Neuronal stem cell (in vitro differentiated cells): ENCODE measurements around the gene ANG.

ENCODE experiments used
- DNase-seq: peaks from one replicate; pipeline ENCODE4 v3.0.0-alpha.2; 2013; ENCODE audit warnings: low spot score
- H2AFZ ChIP-seq: one replicate; pipeline ENCODE4 v1.6.1; 2013; ENCODE audit warnings: mild to moderate bottlenecking, low read length, inconsistent platforms
- H2AK5ac ChIP-seq: 2 replicates; pipeline ENCODE4 v1.6.1; 2013; ENCODE audit warnings: low read depth, mild to moderate bottlenecking, inconsistent platforms, low read length, moderate library complexity, mixed read lengths
- H2BK120ac ChIP-seq: 2 replicates; pipeline ENCODE4 v1.6.1; 2013; ENCODE audit warnings: low read depth, mild to moderate bottlenecking, inconsistent platforms, low read length, moderate library complexity, mixed read lengths
- H2BK12ac ChIP-seq: one replicate; pipeline ENCODE4 v1.6.1; 2013; ENCODE audit warnings: low read length, inconsistent platforms
- H2BK15ac ChIP-seq: 2 replicates; pipeline ENCODE4 v1.6.1; 2013; ENCODE audit warnings: mild to moderate bottlenecking, low read length, inconsistent platforms, mixed read lengths
- H2BK5ac ChIP-seq: one replicate; pipeline ENCODE4 v1.6.1; 2013; ENCODE audit warnings: inconsistent platforms, mild to moderate bottlenecking, low read length, moderate library complexity
- H3K14ac ChIP-seq: one replicate; pipeline ENCODE4 v1.6.1; 2013; ENCODE audit warnings: low read length, inconsistent platforms
- H3K18ac ChIP-seq: 2 replicates; pipeline ENCODE4 v1.6.1; 2013; ENCODE audit warnings: low read length, inconsistent platforms
- H3K23ac ChIP-seq: 2 replicates; pipeline ENCODE4 v1.6.1; 2013; ENCODE audit warnings: low read depth, mild to moderate bottlenecking, mixed read lengths, low read length, inconsistent platforms; ENCODE audit not compliant: poor library complexity
- H3K27ac ChIP-seq: replicated peaks from 3 replicates; pipeline ENCODE4 v1.5.1; 2013; ENCODE audit warnings: low read length, inconsistent platforms
- H3K27me3 ChIP-seq, 3 experiments: 2 replicates each; pipeline ENCODE4 v1.6.1; 2013; ENCODE audit warnings: low read length in 3 of 3, mild to moderate bottlenecking in 2 of 3, inconsistent platforms in 1 of 3, low read depth in 1 of 3, mixed read lengths in 1 of 3, moderate library complexity in 1 of 3; ENCODE audit not compliant: control insufficient read depth in 3 of 3, insufficient read depth in 3 of 3
- H3K36me3 ChIP-seq, 2 donors: replicated peaks in 1 of 2; 2 replicates each; pipeline ENCODE4 v1.6.1; 2013; ENCODE audit warnings: low read length in 2 of 2; ENCODE audit not compliant: control insufficient read depth in 2 of 2, insufficient read depth in 2 of 2
- H3K4ac ChIP-seq: 2 replicates; pipeline ENCODE4 v1.6.1; 2013; ENCODE audit warnings: inconsistent platforms, mild to moderate bottlenecking, low read length, moderate library complexity
- H3K4me1 ChIP-seq, 2 donors: 1 replicate in 1 of 2; 2 replicates in 1 of 2; pipeline ENCODE4 v1.6.1; 2013; ENCODE audit warnings: low read length in 2 of 2, low read depth in 1 of 2; ENCODE audit not compliant: control insufficient read depth in 2 of 2, insufficient read depth in 1 of 2
- H3K4me2 ChIP-seq: one replicate; pipeline ENCODE4 v1.6.1; 2013; ENCODE audit warnings: mild to moderate bottlenecking, low read length, inconsistent platforms; ENCODE audit not compliant: insufficient read depth, poor library complexity, severe bottlenecking
- H3K4me3 ChIP-seq, 2 donors: 2 replicates each; pipeline ENCODE4 v1.5.1; 2013; ENCODE audit warnings: low read length in 2 of 2, mild to moderate bottlenecking in 2 of 2, inconsistent platforms in 1 of 2, moderate library complexity in 1 of 2
- H3K79me1 ChIP-seq: one replicate; pipeline ENCODE4 v1.6.1; 2013; ENCODE audit warnings: low read depth, mild to moderate bottlenecking, inconsistent platforms, low read length, moderate library complexity
- H3K9ac ChIP-seq: one replicate; pipeline ENCODE4 v1.6.1; 2013; ENCODE audit warnings: mild to moderate bottlenecking, low read depth, low read length, inconsistent platforms; ENCODE audit not compliant: poor library complexity
- H3K9me3 ChIP-seq, 2 donors: replicated peaks in 1 of 2; 2 replicates each; pipeline versions ENCODE3 to v1.6.1; 2013; ENCODE audit warnings: low read length in 2 of 2, mild to moderate bottlenecking in 2 of 2, inconsistent platforms in 1 of 2, low read depth in 1 of 2, mixed read lengths in 1 of 2, moderate library complexity in 1 of 2; ENCODE audit not compliant: control insufficient read depth in 2 of 2, insufficient read depth in 1 of 2
- H4K8ac ChIP-seq: one replicate; pipeline ENCODE4 v1.6.1; 2013; ENCODE audit warnings: low read depth, mild to moderate bottlenecking, inconsistent platforms, low read length, moderate library complexity
- H4K91ac ChIP-seq: one replicate; pipeline ENCODE4 v1.6.1; 2013; ENCODE audit warnings: low read length, low read depth, mild to moderate bottlenecking, inconsistent platforms; ENCODE audit not compliant: poor library complexity
- WGBS, 2 donors: extraction: QIAGEN DNeasy Blood & Tissue Kit; methylation state at CpG; one replicate each; pipeline ENCODE4 v1.1.7; 2013; ENCODE audit warnings: missing lambda C conversion rate in 2 of 2, mixed read lengths in 1 of 2; ENCODE audit not compliant: insufficient read length in 2 of 2, insufficient replicate concordance in 1 of 2; ENCODE audit errors: extremely low coverage in 2 of 2; 5-methylcytosine and 5-hydroxymethylcytosine counted together

ANG gene

GRCh38 chr14:20692116-20692751 lies 3.7 kb downstream of the ANG start:
- no peak overlapping the region for H2AFZ ChIP-seq
- H4K91ac ChIP-seq, result no peak overlapping the region
- H4K8ac ChIP-seq, result no peak overlapping the region
- no peaks in the 10 kb centered on the region for H3K79me1 ChIP-seq
- H3K27ac ChIP-seq, result no peak overlapping the region
- no peak for DNase-seq
- no peak overlapping the region for H3K9ac ChIP-seq
- no peak overlapping the region for H3K4me2 ChIP-seq
- no peak overlapping the region for H2BK120ac ChIP-seq
- no peak overlapping the region for H3K4me3 ChIP-seq
- no peak overlapping the region for H3K4ac ChIP-seq
- WGBS, 2 donors, result no CpG with 5 or more reads among the region's 7 CpGs
- no peak overlapping the region for H2AK5ac ChIP-seq
- H2BK15ac ChIP-seq, result no peak overlapping the region
- H3K9me3 ChIP-seq, result no peaks in the 10 kb centered on the region
- H3K36me3 ChIP-seq, result no peaks in the 10 kb centered on the region
- H2BK5ac ChIP-seq, result no peak overlapping the region
- no peaks in the 10 kb centered on the region for H3K27me3 ChIP-seq
- H3K4me1 ChIP-seq, result no peaks in the 10 kb centered on the region
- H3K14ac ChIP-seq, result no peak overlapping the region
- H3K23ac ChIP-seq, result no peak overlapping the region
- no peak overlapping the region for H3K18ac ChIP-seq
- H2BK12ac ChIP-seq, result no peak overlapping the region

DNA sequence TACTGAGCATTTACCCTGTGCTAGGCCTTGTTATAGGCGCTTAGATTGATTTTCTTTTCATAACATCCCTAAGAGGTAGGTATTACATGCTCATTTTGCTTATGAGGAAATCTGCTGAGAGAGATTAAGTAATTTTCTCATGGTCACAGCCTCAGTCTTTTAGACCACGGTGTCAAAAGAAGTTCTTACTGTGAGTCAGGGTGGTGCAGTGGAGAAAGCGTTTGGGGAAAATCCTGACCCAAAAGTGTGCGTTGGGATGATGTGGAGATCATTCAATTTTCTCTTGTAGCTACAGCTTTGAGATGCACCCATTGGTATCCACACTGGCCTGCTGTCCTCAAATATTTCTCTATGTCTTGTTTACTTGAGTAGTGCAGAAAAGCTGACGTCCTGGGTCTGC lies 8.2 kb downstream of the ANG start:
- H4K91ac ChIP-seq, result no peak overlapping the region
- H3K36me3 ChIP-seq, result no peaks in the 10 kb centered on the region

GRCh38 chr14:20697273-20698017 lies 8.9 kb downstream of the ANG start:
- DNase-seq, result peak; percentile 63
- Histone ChIP-seq H3K4me3 (no peak overlapping the region), H3K4me2 (no peak overlapping the region), H3K18ac (no peak overlapping the region), H3K27me3 (no peaks in the 10 kb centered on the region), H3K36me3 (no peaks in the 10 kb centered on the region), H3K27ac (no peak overlapping the region), H3K4me1 (no peaks in the 10 kb centered on the region), H3K79me1 (no peaks in the 10 kb centered on the region), H3K14ac (no peak overlapping the region), H2BK15ac (no peak overlapping the region), H4K91ac (no peak overlapping the region), H3K4ac (no peak overlapping the region), H2AK5ac (no peak overlapping the region), H2BK12ac (no peak overlapping the region), H4K8ac (no peak overlapping the region), H2AFZ (no peak overlapping the region), H3K23ac (no peak overlapping the region), H3K9me3 (peaks cover 2% of the 10 kb centered on the region in 2 donors), H3K9ac (no peak overlapping the region), H2BK5ac (no peak overlapping the region), H2BK120ac (no peak overlapping the region)
- WGBS, 2 donors, result no CpG with 5 or more reads among the region's 6 CpGs

More for the DNA sequence above, 8.2 kb downstream of the ANG start:
- no CpG with 5 or more reads among the region's 5 CpGs for WGBS, 2 donors
- no peak overlapping the region for H3K27ac ChIP-seq
- H2BK12ac ChIP-seq, result no peak overlapping the region
- no peak overlapping the region for H3K9ac ChIP-seq
- no peak overlapping the region for H3K18ac ChIP-seq
- H3K4me3 ChIP-seq, result no peak overlapping the region
- H3K14ac ChIP-seq, result no peak overlapping the region
- no peak overlapping the region for H2BK5ac ChIP-seq
- H3K4me1 ChIP-seq, result no peaks in the 10 kb centered on the region
- H4K8ac ChIP-seq, result no peak overlapping the region
- H2AFZ ChIP-seq, result no peak overlapping the region
- peaks cover 2% of the 10 kb centered on the region in 2 donors for H3K9me3 ChIP-seq
- H3K27me3 ChIP-seq, result no peaks in the 10 kb centered on the region
- H2AK5ac ChIP-seq, result no peak overlapping the region
- H3K4ac ChIP-seq, result no peak overlapping the region
- H3K79me1 ChIP-seq, result no peaks in the 10 kb centered on the region
- DNase-seq, result no peak
- H2BK120ac ChIP-seq, result no peak overlapping the region
- no peak overlapping the region for H2BK15ac ChIP-seq
- no peak overlapping the region for H3K23ac ChIP-seq
- no peak overlapping the region for H3K4me2 ChIP-seq

GRCh38 chr14:20698018-20698329 lies 9.4 kb downstream of the ANG start:
- no peak overlapping the region for H2BK120ac ChIP-seq
- H4K8ac ChIP-seq, result no peak overlapping the region
- no peak overlapping the region for H3K9ac ChIP-seq
- H2BK5ac ChIP-seq, result no peak overlapping the region
- no peaks in the 10 kb centered on the region for H3K27me3 ChIP-seq
- no peaks in the 10 kb centered on the region for H3K4me1 ChIP-seq
- H2AK5ac ChIP-seq, result no peak overlapping the region
- no peak overlapping the region for H2BK15ac ChIP-seq
- H3K18ac ChIP-seq, result no peak overlapping the region
- H4K91ac ChIP-seq, result no peak overlapping the region
- no peak overlapping the region for H3K4me3 ChIP-seq
- no peaks in the 10 kb centered on the region for H3K79me1 ChIP-seq
- H3K27ac ChIP-seq, result no peak overlapping the region
- H2AFZ ChIP-seq, result no peak overlapping the region
- H3K9me3 ChIP-seq, result peaks cover 2% of the 10 kb centered on the region in 2 donors
- H3K4me2 ChIP-seq, result no peak overlapping the region
- H2BK12ac ChIP-seq, result no peak overlapping the region
- no peaks in the 10 kb centered on the region for H3K36me3 ChIP-seq
- H3K14ac ChIP-seq, result no peak overlapping the region
- H3K4ac ChIP-seq, result no peak overlapping the region
- DNase-seq, result no peak
- H3K23ac ChIP-seq, result no peak overlapping the region
